ENCODE data around the gene RMI2.

- TF ChIP-seq, protein P1, sequence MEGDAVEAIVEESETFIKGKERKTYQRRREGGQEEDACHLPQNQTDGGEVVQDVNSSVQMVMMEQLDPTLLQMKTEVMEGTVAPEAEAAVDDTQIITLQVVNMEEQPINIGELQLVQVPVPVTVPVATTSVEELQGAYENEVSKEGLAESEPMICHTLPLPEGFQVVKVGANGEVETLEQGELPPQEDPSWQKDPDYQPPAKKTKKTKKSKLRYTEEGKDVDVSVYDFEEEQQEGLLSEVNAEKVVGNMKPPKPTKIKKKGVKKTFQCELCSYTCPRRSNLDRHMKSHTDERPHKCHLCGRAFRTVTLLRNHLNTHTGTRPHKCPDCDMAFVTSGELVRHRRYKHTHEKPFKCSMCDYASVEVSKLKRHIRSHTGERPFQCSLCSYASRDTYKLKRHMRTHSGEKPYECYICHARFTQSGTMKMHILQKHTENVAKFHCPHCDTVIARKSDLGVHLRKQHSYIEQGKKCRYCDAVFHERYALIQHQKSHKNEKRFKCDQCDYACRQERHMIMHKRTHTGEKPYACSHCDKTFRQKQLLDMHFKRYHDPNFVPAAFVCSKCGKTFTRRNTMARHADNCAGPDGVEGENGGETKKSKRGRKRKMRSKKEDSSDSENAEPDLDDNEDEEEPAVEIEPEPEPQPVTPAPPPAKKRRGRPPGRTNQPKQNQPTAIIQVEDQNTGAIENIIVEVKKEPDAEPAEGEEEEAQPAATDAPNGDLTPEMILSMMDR (optimal IDR thresholded peaks at IDR 0.05 in 1 of 3, IDR thresholded peaks at IDR 0.05 in 1 of 3, conservative IDR thresholded peaks at IDR 0.05 in 1 of 3; ENCODE audit: extremely low read depth in 1 of 3, insufficient read depth in 2 of 3, low read length in 3 of 3), result no peak
- no peak for TF ChIP-seq EZH2 (IDR thresholded peaks at IDR 0.05; ENCODE audit: low read length)
These were observed 46.9 kb downstream of the RMI2 start for GRCh38 chr16:11392041-11392581.
